Progenitor cell of endocrine pancreas (in vitro differentiated cells): Measurements from ENCODE around the gene TMEM151A. TPM values are rescaled to one million over a fixed set of nuclear protein-coding genes. Genes with fewer than 3 reads are reported as not detected.
"Not testable (repeated sequence)": the region's sequence is repeated elsewhere in the genome, so short reads cannot be mapped to it uniquely, and the experiment has no call there.

Source experiments
- DNase-seq: peaks from one replicate; pipeline ENCODE4 v3.0.0; 2021; ENCODE audit warnings: low spot score; ENCODE audit not compliant: unreplicated experiment
- H3K27ac Mint-ChIP-seq: 2 replicates; pipeline ENCODE4 v1.8.0; 2021; ENCODE audit warnings: mild to moderate bottlenecking, moderate library complexity, mixed read lengths
- H3K27me3 Mint-ChIP-seq: 2 replicates; pipeline ENCODE4 v1.8.0; 2021; ENCODE audit warnings: mixed read lengths
- H3K36me3 Mint-ChIP-seq: 2 replicates; pipeline ENCODE4 v1.8.0; 2022; ENCODE audit warnings: mixed read lengths; ENCODE audit not compliant: insufficient read depth
- H3K4me1 Mint-ChIP-seq: 2 replicates; pipeline ENCODE4 v1.8.0; 2021; ENCODE audit warnings: low read depth, mixed read lengths
- H3K4me3 Mint-ChIP-seq: 2 replicates; pipeline ENCODE4 v1.8.0; 2021; ENCODE audit warnings: low read depth, mild to moderate bottlenecking, moderate library complexity, mixed read lengths
- H3K9me3 Mint-ChIP-seq: 2 replicates; pipeline ENCODE4 v1.8.0; 2021; ENCODE audit warnings: low read depth, mixed read lengths
- CTCF ChIP-seq: fragments of 200-600 bp; sonication (generic); IDR thresholded peaks from one replicate; pipeline ENCODE4 v1.5.0; 2021; ENCODE audit warnings: antibody characterized with exemption, mild to moderate bottlenecking; ENCODE audit not compliant: unreplicated experiment
- total RNA-seq: library from RNA; stranded (reverse); gene quantifications from 2 replicates; pipeline ENCODE4 v1.2.1, GENCODE V29; 2021

The TMEM151A gene
- total RNA-seq, 1 donor from 2014 or later, result 0.57 TPM

GRCh38 chr11:66317723-66318599 lies 26.3 kb downstream of the TMEM151A start:
- no peaks in the 10 kb centered on the region for H3K36me3 Mint-ChIP-seq
- H3K4me1 Mint-ChIP-seq, result peaks cover 1% of the 10 kb centered on the region
- peaks cover 41% of the 10 kb centered on the region for H3K27me3 Mint-ChIP-seq
- no peak overlapping the region for H3K27ac Mint-ChIP-seq
- no peak for TF ChIP-seq CTCF
- no peak overlapping the region for H3K4me3 Mint-ChIP-seq
- H3K9me3 Mint-ChIP-seq, result peaks cover 5% of the 10 kb centered on the region
- no peak for DNase-seq

- no peak overlapping the region for H3K27ac Mint-ChIP-seq
- no peaks in the 10 kb centered on the region for H3K36me3 Mint-ChIP-seq
- H3K9me3 Mint-ChIP-seq, result peaks cover 5% of the 10 kb centered on the region
- peaks cover 1% of the 10 kb centered on the region for H3K4me1 Mint-ChIP-seq
- peaks cover 41% of the 10 kb centered on the region for H3K27me3 Mint-ChIP-seq
- no peak for TF ChIP-seq CTCF
- no peak for DNase-seq
- H3K4me3 Mint-ChIP-seq, result no peak overlapping the region
These were observed 26.9 kb downstream of the TMEM151A start for GRCh38 chr11:66318600-66318970.

- not testable (repeated sequence) for H3K36me3 Mint-ChIP-seq, H3K4me1 Mint-ChIP-seq, H3K9me3 Mint-ChIP-seq, H3K4me3 Mint-ChIP-seq, H3K27ac Mint-ChIP-seq, DNase-seq
- H3K27me3 Mint-ChIP-seq, result peaks cover 32% of the 10 kb centered on the region
These were observed 28.6 kb downstream of the TMEM151A start for GRCh38 chr11:66320289-66320688.

GRCh38 chr11:66320748-66321147 lies 29.1 kb downstream of the TMEM151A start:
- not testable (repeated sequence) for H3K4me3 Mint-ChIP-seq, H3K9me3 Mint-ChIP-seq, H3K27ac Mint-ChIP-seq

GRCh38 chr11:66321606-66322005 lies 29.9 kb downstream of the TMEM151A start:
- Mint-ChIP-seq H3K36me3 (no peaks in the 10 kb centered on the region), H3K4me3 (no peak overlapping the region), H3K9me3 (peaks cover 5% of the 10 kb centered on the region), H3K27me3 (peaks cover 24% of the 10 kb centered on the region), H3K4me1 (peaks cover 1% of the 10 kb centered on the region), H3K27ac (no peak overlapping the region)
- TF ChIP-seq CTCF, result no peak
- DNase-seq, result no peak

More at GRCh38 chr11:66320748-66321147, 29.1 kb downstream of the TMEM151A start:
- H3K4me1 Mint-ChIP-seq, H3K36me3 Mint-ChIP-seq, DNase-seq: not testable (repeated sequence)
- H3K27me3 Mint-ChIP-seq, result peaks cover 27% of the 10 kb centered on the region

GRCh38 chr11:66322732-66323427 lies 31.2 kb downstream of the TMEM151A start:
- peaks cover 27% of the 10 kb centered on the region for H3K27me3 Mint-ChIP-seq
- no peaks in the 10 kb centered on the region for H3K4me1 Mint-ChIP-seq
- no peaks in the 10 kb centered on the region for H3K36me3 Mint-ChIP-seq
- peaks cover 5% of the 10 kb centered on the region for H3K9me3 Mint-ChIP-seq
- TF ChIP-seq CTCF, result no peak
- H3K4me3 Mint-ChIP-seq, result no peak overlapping the region
- no peak overlapping the region for H3K27ac Mint-ChIP-seq
- DNase-seq, result no peak
